ENCODE measurements around the gene UBA6.

UBA6 gene

DNA sequence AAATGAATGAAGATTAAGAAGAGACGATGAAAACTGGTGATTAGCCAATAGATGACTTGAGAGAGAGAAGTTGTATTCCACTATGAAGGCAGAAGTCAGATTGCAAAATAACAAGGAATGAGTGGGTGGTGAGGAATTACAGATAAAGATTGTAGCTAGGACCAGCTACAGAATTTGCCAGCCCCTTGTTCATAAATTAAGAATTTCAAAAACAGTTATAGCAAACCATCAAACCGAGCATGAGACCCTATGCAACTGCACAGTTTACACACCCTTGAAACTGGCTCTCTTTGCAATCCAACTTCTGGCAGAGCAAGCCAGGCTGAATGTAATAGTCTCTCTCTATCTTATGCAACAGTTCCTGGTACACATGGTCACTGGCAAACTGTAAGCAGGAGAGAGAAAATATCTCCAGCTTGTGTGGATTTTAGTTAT is 107.2 kb downstream of the UBA6 start:
- Histone ChIP-seq H3F3A (ENCODE audit: low read depth) (no peaks in the 10 kb centered on the region), H3K4me3 (ENCODE audit: low read length, poor library complexity, severe bottlenecking) (no peak overlapping the region), H3K27me3 (ENCODE audit: insufficient read depth, low read length, poor library complexity, severe bottlenecking) (no peaks in the 10 kb centered on the region), H3K9me2 (replicated peaks; ENCODE audit: low read depth, low read length) (no peaks in the 10 kb centered on the region), H4K20me1 (ENCODE audit: insufficient read depth, low read length, poor library complexity, severe bottlenecking) (no peaks in the 10 kb centered on the region), H2AFZ (ENCODE audit: low read length) (no peak overlapping the region), H3K4me2 (ENCODE audit: low read depth, low read length, poor library complexity, severe bottlenecking) (no peak overlapping the region), H3K4me1 (ENCODE audit: insufficient read depth, low read length, poor library complexity, severe bottlenecking) (peaks cover 6% of the 10 kb centered on the region), H3K9ac (ENCODE audit: low read depth, low read length, poor library complexity, severe bottlenecking) (no peak overlapping the region), H3K9me3 (ENCODE audit: insufficient read depth, low read depth, low read length) (no peaks in the 10 kb centered on the region; the same call in 1 of the 2 replicates), H3K36me3 (ENCODE audit: insufficient read depth, low read length) (no peaks in the 10 kb centered on the region), H3K79me2 (ENCODE audit: insufficient read depth, low read length) (no peaks in the 10 kb centered on the region)
- TF ChIP-seq, protein P1, sequence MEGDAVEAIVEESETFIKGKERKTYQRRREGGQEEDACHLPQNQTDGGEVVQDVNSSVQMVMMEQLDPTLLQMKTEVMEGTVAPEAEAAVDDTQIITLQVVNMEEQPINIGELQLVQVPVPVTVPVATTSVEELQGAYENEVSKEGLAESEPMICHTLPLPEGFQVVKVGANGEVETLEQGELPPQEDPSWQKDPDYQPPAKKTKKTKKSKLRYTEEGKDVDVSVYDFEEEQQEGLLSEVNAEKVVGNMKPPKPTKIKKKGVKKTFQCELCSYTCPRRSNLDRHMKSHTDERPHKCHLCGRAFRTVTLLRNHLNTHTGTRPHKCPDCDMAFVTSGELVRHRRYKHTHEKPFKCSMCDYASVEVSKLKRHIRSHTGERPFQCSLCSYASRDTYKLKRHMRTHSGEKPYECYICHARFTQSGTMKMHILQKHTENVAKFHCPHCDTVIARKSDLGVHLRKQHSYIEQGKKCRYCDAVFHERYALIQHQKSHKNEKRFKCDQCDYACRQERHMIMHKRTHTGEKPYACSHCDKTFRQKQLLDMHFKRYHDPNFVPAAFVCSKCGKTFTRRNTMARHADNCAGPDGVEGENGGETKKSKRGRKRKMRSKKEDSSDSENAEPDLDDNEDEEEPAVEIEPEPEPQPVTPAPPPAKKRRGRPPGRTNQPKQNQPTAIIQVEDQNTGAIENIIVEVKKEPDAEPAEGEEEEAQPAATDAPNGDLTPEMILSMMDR (conservative IDR thresholded peaks at IDR 0.05; ENCODE audit: low read length) = no peak
- no peak for TF ChIP-seq EZH2phosphoT487 (IDR thresholded peaks at IDR 0.05; ENCODE audit: borderline replicate concordance)

DNA sequence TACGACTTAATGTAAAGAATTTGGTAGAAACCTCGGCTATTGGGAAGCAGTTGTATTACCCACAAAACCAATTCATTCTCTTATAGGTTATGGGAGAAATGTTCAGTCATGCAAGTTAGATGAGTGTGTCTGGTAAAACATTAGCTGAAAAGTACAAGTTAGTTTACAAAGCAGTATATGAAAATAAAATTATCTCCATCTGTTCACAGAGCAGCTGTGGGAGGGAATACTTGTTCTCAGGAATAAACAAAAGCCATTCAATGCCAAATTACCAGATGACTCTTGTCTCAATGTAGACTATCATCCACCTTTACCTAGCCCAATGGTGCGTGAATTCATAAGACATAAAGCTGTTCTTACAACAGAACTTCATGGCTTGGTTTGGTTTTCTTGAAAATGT is 113.8 kb downstream of the UBA6 start:
- Histone ChIP-seq H3K79me2 (ENCODE audit: insufficient read depth, low read length) (no peaks in the 10 kb centered on the region), H3F3A (ENCODE audit: low read depth) (no peaks in the 10 kb centered on the region), H2AFZ (ENCODE audit: low read length) (no peak overlapping the region), H3K27me3 (ENCODE audit: insufficient read depth, low read length, poor library complexity, severe bottlenecking) (no peaks in the 10 kb centered on the region), H3K9me2 (replicated peaks; ENCODE audit: low read depth, low read length) (no peaks in the 10 kb centered on the region), H3K9me3 (ENCODE audit: insufficient read depth, low read depth, low read length) (no peaks in the 10 kb centered on the region), H3K4me1 (ENCODE audit: insufficient read depth, low read length, poor library complexity, severe bottlenecking) (peaks cover 7% of the 10 kb centered on the region), H4K20me1 (ENCODE audit: insufficient read depth, low read length, poor library complexity, severe bottlenecking) (no peaks in the 10 kb centered on the region), H3K9ac (ENCODE audit: low read depth, low read length, poor library complexity, severe bottlenecking) (no peak overlapping the region), H3K4me2 (ENCODE audit: low read depth, low read length, poor library complexity, severe bottlenecking) (no peak overlapping the region), H3K36me3 (ENCODE audit: insufficient read depth, low read length) (no peaks in the 10 kb centered on the region), H3K4me3 (ENCODE audit: low read length, poor library complexity, severe bottlenecking) (no peak overlapping the region)
- TF ChIP-seq EZH2phosphoT487 (IDR thresholded peaks at IDR 0.05; ENCODE audit: borderline replicate concordance) = no peak
- TF ChIP-seq, protein P1 (conservative IDR thresholded peaks at IDR 0.05; ENCODE audit: low read length) = no peak

DNA sequence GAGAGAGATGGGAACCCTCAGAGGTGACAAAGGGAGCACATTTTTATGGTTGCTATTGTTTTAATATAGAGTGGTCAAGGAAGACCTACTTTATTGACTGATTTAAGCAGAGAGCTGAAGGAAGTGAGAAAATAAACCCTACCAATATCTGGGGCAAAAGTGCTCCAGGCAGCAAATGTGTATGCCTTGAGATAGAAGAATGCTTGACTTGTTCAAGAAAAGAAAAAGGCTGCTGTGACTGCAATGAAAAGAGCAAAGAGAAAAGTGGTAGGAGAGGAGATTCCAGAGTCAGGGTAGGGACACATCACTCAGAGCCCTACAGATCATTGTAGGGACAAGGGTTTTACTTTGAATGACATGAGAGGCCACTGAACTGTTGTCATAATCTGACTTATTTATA is 116.5 kb downstream of the UBA6 start:
- Histone ChIP-seq H3F3A (ENCODE audit: low read depth) (peaks cover 3% of the 10 kb centered on the region; the same call in 1 of the 2 replicates), H3K4me2 (ENCODE audit: low read depth, low read length, poor library complexity, severe bottlenecking) (no peak overlapping the region), H3K27me3 (ENCODE audit: insufficient read depth, low read length, poor library complexity, severe bottlenecking) (no peaks in the 10 kb centered on the region), H3K79me2 (ENCODE audit: insufficient read depth, low read length) (no peaks in the 10 kb centered on the region), H3K36me3 (ENCODE audit: insufficient read depth, low read length) (no peaks in the 10 kb centered on the region; the same call in 1 of the 2 replicates), H3K4me3 (ENCODE audit: low read length, poor library complexity, severe bottlenecking) (no peak overlapping the region), H3K4me1 (ENCODE audit: insufficient read depth, low read length, poor library complexity, severe bottlenecking) (peaks cover 24% of the 10 kb centered on the region), H3K9ac (ENCODE audit: low read depth, low read length, poor library complexity, severe bottlenecking) (no peak overlapping the region), H3K9me3 (ENCODE audit: insufficient read depth, low read depth, low read length) (no peaks in the 10 kb centered on the region), H3K9me2 (replicated peaks; ENCODE audit: low read depth, low read length) (no peaks in the 10 kb centered on the region), H4K20me1 (ENCODE audit: insufficient read depth, low read length, poor library complexity, severe bottlenecking) (no peaks in the 10 kb centered on the region), H2AFZ (ENCODE audit: low read length) (peak overlapping the region; percentile 3; the same call in 1 of the 2 replicates)
- TF ChIP-seq EZH2phosphoT487 (IDR thresholded peaks at IDR 0.05; ENCODE audit: borderline replicate concordance) = no peak
- TF ChIP-seq, protein P1 (conservative IDR thresholded peaks at IDR 0.05; ENCODE audit: low read length) = no peak
